Hindlimb muscle (tissue), 1 donor: ENCODE measurements around the gene PLA2G5. TPM values are rescaled to one million over a fixed set of nuclear protein-coding genes. Genes with fewer than 3 reads are reported as not detected.

Source experiments
- DNase-seq: peaks from one replicate; pipeline ENCODE4 v3.0.0-alpha.2; 2013
- polyA plus RNA-seq: library from polyadenylated mRNA; unstranded; fragments of 120-200 nt; gene quantifications from one replicate; pipeline ENCODE4 v1.2.1, GENCODE V29; 2013; ENCODE audit not compliant: insufficient read length

The PLA2G5 gene
- polyA plus RNA-seq, 1 donor = not detected

- DNase-seq = no peak
Observed at GRCh38 chr1:20070357-20070756, 363 bp downstream of the PLA2G5 start.

GRCh38 chr1:20071416-20071815, 1.4 kb downstream of the PLA2G5 start:
- no peak for DNase-seq

- no peak for DNase-seq
Observed at GRCh38 chr1:20072771-20073170, 2.8 kb downstream of the PLA2G5 start.

GRCh38 chr1:20073256-20073655, 3.3 kb downstream of the PLA2G5 start:
- DNase-seq = no peak

- DNase-seq = no peak
Observed at GRCh38 chr1:20074055-20074724, 4.2 kb downstream of the PLA2G5 start.

DNA sequence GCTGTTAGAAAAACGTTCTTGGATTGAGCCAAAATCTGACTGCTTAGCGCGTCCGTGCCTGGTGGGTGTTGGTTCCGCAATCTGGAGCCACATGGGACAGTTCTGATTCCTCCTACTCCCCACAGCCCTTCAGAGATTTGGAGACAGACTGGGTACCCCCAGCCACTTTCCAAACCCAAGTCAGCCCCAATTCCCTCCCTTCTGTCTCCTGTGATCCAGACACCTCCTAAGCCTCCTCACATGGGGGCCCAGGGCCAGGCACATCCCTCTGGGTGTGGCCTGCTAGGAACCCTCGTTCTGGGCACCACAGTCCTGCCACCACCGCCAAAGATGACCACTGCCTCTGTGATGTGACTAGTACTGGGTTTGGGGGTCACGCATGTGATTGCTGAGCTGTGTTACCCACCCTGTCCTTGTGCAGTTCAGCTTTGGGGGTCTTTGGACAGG, 4.8 kb downstream of the PLA2G5 start:
- no peak for DNase-seq

DNA sequence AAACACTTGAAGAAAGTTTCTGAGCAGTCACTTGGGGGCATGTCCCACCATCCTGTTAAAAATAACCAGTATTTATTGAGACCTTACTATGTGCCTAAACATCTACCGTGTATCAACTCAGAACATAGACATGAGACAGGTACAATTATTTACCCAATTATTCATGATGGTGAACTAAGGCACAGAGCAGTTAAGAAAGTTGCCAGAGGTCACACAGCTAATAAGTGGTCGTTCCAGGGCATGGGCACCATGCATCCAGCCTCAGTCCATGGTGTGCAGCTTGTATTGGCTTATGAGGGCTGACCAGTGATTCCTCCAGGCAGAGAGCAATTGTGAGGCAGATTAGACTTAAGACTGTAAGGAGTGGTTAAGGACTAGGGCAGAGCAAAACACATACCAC, 5.4 kb downstream of the PLA2G5 start:
- DNase-seq = no peak

DNA sequence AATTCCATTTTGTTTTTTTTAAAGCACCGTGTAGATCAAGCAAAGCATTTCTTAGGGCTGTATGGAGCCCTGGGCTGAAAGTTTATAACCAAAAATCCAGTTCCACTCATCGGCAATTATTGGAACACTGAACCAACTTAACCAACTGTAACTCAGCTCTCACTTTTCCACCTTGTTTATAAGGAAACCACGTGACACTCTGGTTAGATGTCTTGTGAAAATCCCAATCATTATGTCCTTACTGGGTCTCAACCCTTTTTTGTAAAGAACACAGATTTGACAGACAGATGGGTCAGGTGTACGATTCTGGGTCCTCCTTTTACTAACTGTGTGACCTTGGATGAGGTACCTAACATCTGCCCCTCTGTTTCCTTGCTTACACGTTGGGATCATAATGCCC, 6.2 kb downstream of the PLA2G5 start:
- no peak for DNase-seq

GRCh38 chr1:20076710-20077461, 6.9 kb downstream of the PLA2G5 start:
- DNase-seq = no peak

DNA sequence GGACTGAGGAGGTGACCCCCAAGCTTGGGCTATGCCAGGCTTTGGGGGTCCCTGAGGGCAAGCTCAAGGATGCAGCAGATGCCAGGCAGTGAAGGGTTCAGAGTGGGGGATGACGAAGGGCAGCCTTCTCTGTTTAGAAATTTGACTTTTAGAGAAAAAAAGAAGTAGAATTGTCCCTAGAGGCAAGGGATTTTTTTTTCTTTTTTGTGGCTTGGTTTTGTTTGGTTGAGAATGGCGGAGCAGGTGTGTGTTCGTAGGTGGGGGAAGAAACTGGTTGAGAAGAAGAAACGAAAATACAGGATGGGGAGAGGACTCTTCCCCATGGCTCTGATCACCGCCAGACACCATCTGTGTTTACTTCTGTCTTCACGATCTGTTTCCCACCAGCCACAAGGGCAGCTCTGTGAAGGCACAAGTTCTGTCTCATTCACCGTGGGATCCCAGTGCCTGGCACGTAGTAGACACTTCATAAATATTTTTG, 8.2 kb downstream of the PLA2G5 start:
- DNase-seq = no peak

GRCh38 chr1:20078711-20079110, 8.7 kb downstream of the PLA2G5 start:
- DNase-seq = no peak

- no peak for DNase-seq
Observed at GRCh38 chr1:20079661-20080305, 9.8 kb downstream of the PLA2G5 start.

GRCh38 chr1:20080441-20081352, 10.7 kb downstream of the PLA2G5 start:
- no peak for DNase-seq

GRCh38 chr1:20081353-20081810, 11.4 kb downstream of the PLA2G5 start:
- no peak for DNase-seq

GRCh38 chr1:20082772-20083171, 12.8 kb downstream of the PLA2G5 start:
- no peak for DNase-seq

DNA sequence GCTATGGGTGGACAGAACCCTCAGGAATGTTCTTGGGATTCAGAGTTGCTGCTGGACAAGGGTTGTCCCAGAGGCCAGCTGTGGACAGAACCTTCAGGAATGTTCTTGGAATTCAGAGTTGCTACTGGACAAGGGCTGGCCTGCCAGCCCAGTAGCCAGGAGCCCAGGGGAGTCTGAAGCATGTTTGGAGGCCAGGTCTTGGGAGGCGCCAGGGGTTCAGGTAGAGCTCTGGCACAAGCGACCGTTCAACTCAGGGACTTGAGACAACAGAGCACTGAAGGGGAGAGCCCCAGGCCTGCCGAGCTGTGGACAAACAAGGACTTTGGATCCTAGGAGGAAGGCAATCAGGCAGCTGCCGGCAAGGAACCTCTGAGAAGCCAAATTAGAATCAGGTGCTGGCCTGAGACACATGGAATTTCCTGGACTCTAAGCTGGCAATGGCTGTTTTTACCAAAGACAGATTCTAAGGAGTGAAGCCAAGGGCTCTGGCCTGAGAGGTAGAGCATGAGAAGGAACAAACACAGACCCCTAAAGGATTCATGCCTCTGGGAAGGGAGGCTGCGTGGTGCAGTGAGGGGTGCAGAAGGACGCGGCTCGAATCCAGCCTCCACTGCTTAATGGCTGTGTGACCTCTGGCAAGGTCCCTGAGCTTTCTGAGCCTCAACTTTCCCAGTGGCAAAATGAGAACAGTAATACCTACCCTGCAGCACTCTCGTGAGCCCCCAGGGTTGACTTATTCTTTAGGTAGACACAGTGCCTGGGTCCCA, 13.4 kb downstream of the PLA2G5 start:
- DNase-seq = no peak

DNA sequence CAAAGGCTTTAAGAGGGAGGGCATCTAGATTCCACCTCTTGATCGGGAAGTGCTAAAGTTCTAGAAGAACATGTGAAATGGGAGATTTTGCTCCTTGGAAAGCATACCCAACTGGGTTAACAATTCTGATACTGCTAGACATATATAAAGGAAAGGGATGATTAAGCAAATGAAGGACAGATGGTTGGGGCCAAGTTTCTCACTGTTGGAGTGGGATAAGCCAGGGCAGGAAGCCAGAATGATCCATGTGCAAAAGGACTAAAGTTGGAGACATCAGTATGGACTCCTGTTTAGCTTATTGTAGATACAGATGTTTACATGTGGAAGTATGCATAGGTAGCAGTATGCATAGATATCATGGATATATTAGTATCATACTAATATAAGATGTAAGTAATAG, 16.8 kb downstream of the PLA2G5 start:
- no peak for DNase-seq

DNA sequence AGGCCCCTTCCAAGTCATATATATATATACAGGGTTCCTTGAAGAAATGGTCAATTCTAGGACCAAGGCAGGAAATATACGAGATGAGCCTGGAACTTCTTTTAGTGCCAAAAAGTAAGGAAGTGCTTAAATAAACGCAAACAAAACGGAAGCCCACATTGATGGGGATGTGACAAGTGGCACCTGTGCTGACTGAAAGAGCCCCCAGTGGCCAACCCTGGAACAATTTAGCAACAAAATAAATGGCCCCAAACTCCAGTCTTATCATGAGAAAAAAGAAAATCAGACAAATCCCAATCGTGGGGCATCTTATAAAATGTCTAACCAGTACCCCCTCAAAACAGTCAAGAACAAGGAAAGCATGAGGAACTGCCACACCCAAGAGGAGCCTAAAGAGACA, 17.7 kb downstream of the PLA2G5 start:
- DNase-seq = no peak

GRCh38 chr1:20089328-20090077, 19.5 kb downstream of the PLA2G5 start:
- no peak for DNase-seq

GRCh38 chr1:20090119-20090518, 20.1 kb downstream of the PLA2G5 start:
- no peak for DNase-seq

GRCh38 chr1:20090641-20091040, 20.6 kb downstream of the PLA2G5 start:
- no peak for DNase-seq
